Gastroesophageal sphincter (tissue), 4 donors: ENCODE measurements around the gene TTC7B. TPM values are rescaled to one million over a fixed set of nuclear protein-coding genes. Genes with fewer than 3 reads are reported as not detected.
A peak's percentile ranks its signal among the peaks of the same experiment; 100 is the strongest.

Source experiments
- ATAC-seq: fragments of 150-250 bp; one replicate; pipeline ENCODE4 v1.9.1; 2016; ENCODE audit warnings: mild to moderate bottlenecking, moderate library complexity
- H3K27ac ChIP-seq, 4 donors: fragments of 200-600 bp; sonication (generic) in 3 of 4; 1 replicate in 3 of 4; 2 replicates in 1 of 4; pipeline ENCODE4 v1.5.1; 2016 to 2019
- H3K27me3 ChIP-seq: fragments of 200-600 bp; sonication (generic); one replicate; pipeline ENCODE4 v1.5.1; 2019
- H3K36me3 ChIP-seq, 2 donors: fragments of 200-600 bp; sonication (generic); one replicate each; pipeline ENCODE4 v1.5.1; 2019; ENCODE audit warnings: control low read depth in 1 of 2
- H3K4me1 ChIP-seq, 3 donors: fragments of 200-600 bp; sonication (generic); 1 replicate in 2 of 3; 2 replicates in 1 of 3; pipeline ENCODE4 v1.5.1; 2016 to 2019; ENCODE audit warnings: control low read depth in 2 of 3
- H3K4me3 ChIP-seq, 2 donors: fragments of 200-600 bp; sonication (generic); one replicate each; pipeline ENCODE4 v1.5.1; 2019; ENCODE audit warnings: mild to moderate bottlenecking in 1 of 2, moderate library complexity in 1 of 2
- H3K9me3 ChIP-seq, 3 donors: fragments of 200-600 bp; sonication (generic); one replicate each; pipeline ENCODE4 v1.5.1; 2017 to 2019; ENCODE audit warnings: control low read depth in 2 of 3
- EP300 ChIP-seq: sonication (generic); formaldehyde crosslinking; IDR thresholded peaks from one replicate; pipeline ENCODE4 v1.6.1; 2017; ENCODE audit warnings: antibody characterized with exemption, mild to moderate bottlenecking
- POLR2A ChIP-seq, 2 donors: fragments of 450-650 bp; IDR thresholded peaks; one replicate each; pipeline ENCODE4 v1.6.1; 2017; ENCODE audit warnings: antibody characterized with exemption in 2 of 2, mild to moderate bottlenecking in 2 of 2, moderate library complexity in 1 of 2
- POLR2AphosphoS5 ChIP-seq: sonication (generic); formaldehyde crosslinking; IDR thresholded peaks from one replicate; pipeline ENCODE4 v1.6.1; 2017; ENCODE audit warnings: antibody characterized with exemption
- WGBS, 2 donors: methylation state at CpG; one replicate each; pipeline ENCODE4 v1.1.5; 2018; ENCODE audit warnings: low coverage in 1 of 2; 5-methylcytosine and 5-hydroxymethylcytosine counted together
- total RNA-seq, 4 donors: library from RNA; depleted of rRNA; stranded (reverse); fragments of >200 nt; gene quantifications; one replicate each; pipeline ENCODE4 v1.1.0, GENCODE V29; 2016
- TF ChIP-seq, protein P1 (sequence below), 4 experiments: fragments of 200-600 bp in 2 of 4; fragments of 450-650 bp in 2 of 4; sonication (generic) in 1 of 4; IDR thresholded peaks; one replicate each; pipeline ENCODE4 v1.5.1; 2017 to 2019; ENCODE audit warnings: antibody characterized with exemption in 4 of 4, mild to moderate bottlenecking in 2 of 4, moderate library complexity in 2 of 4

TTC7B gene
- total RNA-seq, 4 donors from 2014 or later, result 59.0 to 170 (median 64.1) TPM

GRCh38 chr14:90610346-90611040 lies 205.7 kb downstream of the TTC7B start:
- H3K27ac ChIP-seq, result no peak overlapping the region
- H3K27me3 ChIP-seq, result no peaks in the 10 kb centered on the region
- 88 to 90% methylated on average over 6 to 7 of the region's 10 CpGs for WGBS, 2 donors
- TF ChIP-seq EP300 (no peak), POLR2A (IDR thresholded peaks at IDR 0.05) (no peak)
- H3K9me3 ChIP-seq, result no peaks in the 10 kb centered on the region
- peaks cover 0 to 14% of the 10 kb centered on the region in 2 donors for H3K36me3 ChIP-seq
- ATAC-seq, result no peak
- peaks cover 3 to 45% (median 5%) of the 10 kb centered on the region in 3 donors for H3K4me1 ChIP-seq
- H3K4me3 ChIP-seq, result no peak overlapping the region

- H3K4me3 ChIP-seq, result no peak overlapping the region
- no peak for TF ChIP-seq POLR2AphosphoS5
- TF ChIP-seq EP300, result no peak
- TF ChIP-seq, protein P1, sequence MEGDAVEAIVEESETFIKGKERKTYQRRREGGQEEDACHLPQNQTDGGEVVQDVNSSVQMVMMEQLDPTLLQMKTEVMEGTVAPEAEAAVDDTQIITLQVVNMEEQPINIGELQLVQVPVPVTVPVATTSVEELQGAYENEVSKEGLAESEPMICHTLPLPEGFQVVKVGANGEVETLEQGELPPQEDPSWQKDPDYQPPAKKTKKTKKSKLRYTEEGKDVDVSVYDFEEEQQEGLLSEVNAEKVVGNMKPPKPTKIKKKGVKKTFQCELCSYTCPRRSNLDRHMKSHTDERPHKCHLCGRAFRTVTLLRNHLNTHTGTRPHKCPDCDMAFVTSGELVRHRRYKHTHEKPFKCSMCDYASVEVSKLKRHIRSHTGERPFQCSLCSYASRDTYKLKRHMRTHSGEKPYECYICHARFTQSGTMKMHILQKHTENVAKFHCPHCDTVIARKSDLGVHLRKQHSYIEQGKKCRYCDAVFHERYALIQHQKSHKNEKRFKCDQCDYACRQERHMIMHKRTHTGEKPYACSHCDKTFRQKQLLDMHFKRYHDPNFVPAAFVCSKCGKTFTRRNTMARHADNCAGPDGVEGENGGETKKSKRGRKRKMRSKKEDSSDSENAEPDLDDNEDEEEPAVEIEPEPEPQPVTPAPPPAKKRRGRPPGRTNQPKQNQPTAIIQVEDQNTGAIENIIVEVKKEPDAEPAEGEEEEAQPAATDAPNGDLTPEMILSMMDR (IDR thresholded peaks at IDR 0.05), result no peak
- no peak for TF ChIP-seq POLR2A (IDR thresholded peaks at IDR 0.05)
- 36% methylated on average over 2 of the region's 2 CpGs; no CpG with 5 or more reads in 1 of the 2 donors for WGBS, 2 donors
- H3K9me3 ChIP-seq, result no peaks in the 10 kb centered on the region
- no peak for ATAC-seq
- no peaks in the 10 kb centered on the region for H3K27me3 ChIP-seq
- peak overlapping the region in 2 of 4 donors; percentile 38 to 64 for H3K27ac ChIP-seq
- peaks cover 0 to 14% of the 10 kb centered on the region in 2 donors for H3K36me3 ChIP-seq
- peaks cover 3 to 34% (median 5%) of the 10 kb centered on the region in 3 donors for H3K4me1 ChIP-seq
Observed at GRCh38 chr14:90609376-90609775, 206.9 kb downstream of the TTC7B start.

- H3K36me3 ChIP-seq, result peaks cover 0 to 13% of the 10 kb centered on the region in 2 donors
- H3K4me3 ChIP-seq, result no peak overlapping the region
- H3K9me3 ChIP-seq, result no peaks in the 10 kb centered on the region
- H3K27ac ChIP-seq, result peak overlapping the region in 3 of 4 donors; percentile 22 to 64 (median 38)
- H3K27me3 ChIP-seq, result no peaks in the 10 kb centered on the region
- H3K4me1 ChIP-seq, result peaks cover 3 to 34% (median 5%) of the 10 kb centered on the region in 3 donors
- TF ChIP-seq EP300 (no peak), POLR2A (IDR thresholded peaks at IDR 0.05) (no peak), POLR2AphosphoS5 (no peak)
- TF ChIP-seq, protein P1 (IDR thresholded peaks at IDR 0.05), result no peak
- peak; percentile 4 for ATAC-seq
- 28 to 66% methylated on average over 4 of the region's 7 CpGs for whole genome bisulfite sequencing, 2 donors
Observed at GRCh38 chr14:90608929-90609341, 207.3 kb downstream of the TTC7B start.

- TF ChIP-seq POLR2AphosphoS5, result no peak
- TF ChIP-seq POLR2A (IDR thresholded peaks at IDR 0.05), result no peak
- TF ChIP-seq, protein P1 (IDR thresholded peaks at IDR 0.05), result no peak
- WGBS, 2 donors, result 74 to 93% methylated on average over 3 to 4 of the region's 11 CpGs
Observed at GRCh38 chr14:90608281-90608680, 207.9 kb downstream of the TTC7B start.

GRCh38 chr14:90607141-90607540 lies 209.1 kb downstream of the TTC7B start:
- Histone ChIP-seq H3K4me3 (no peak overlapping the region), H3K9me3 (no peaks in the 10 kb centered on the region), H3K4me1 (peaks cover 3 to 37% (median 5%) of the 10 kb centered on the region in 3 donors), H3K27me3 (no peaks in the 10 kb centered on the region), H3K27ac (no peak overlapping the region), H3K36me3 (peaks cover 0 to 8% of the 10 kb centered on the region in 2 donors)
- TF ChIP-seq EP300, result no peak
- TF ChIP-seq POLR2AphosphoS5, result no peak
- TF ChIP-seq, protein P1 (IDR thresholded peaks at IDR 0.05), result no peak
- no peak for TF ChIP-seq POLR2A (IDR thresholded peaks at IDR 0.05)
- ATAC-seq, result no peak
- 79 to 93% methylated on average over 6 to 10 of the region's 10 CpGs for WGBS, 2 donors

More at GRCh38 chr14:90608281-90608680, 207.9 kb downstream of the TTC7B start:
- H3K27me3 ChIP-seq, result no peaks in the 10 kb centered on the region
- peaks cover 3 to 35% (median 5%) of the 10 kb centered on the region in 3 donors for H3K4me1 ChIP-seq
- peak overlapping the region in 2 of 4 donors; percentile 38 to 64 for H3K27ac ChIP-seq
- H3K4me3 ChIP-seq, result no peak overlapping the region
- peaks cover 0 to 8% of the 10 kb centered on the region in 2 donors for H3K36me3 ChIP-seq
- ATAC-seq, result peak; percentile 7
- H3K9me3 ChIP-seq, result no peaks in the 10 kb centered on the region
